Activated CD4-positive, alpha-beta T cell treated with anti-CD3 and anti-CD28 coated beads for 36 hours (primary cell): Measurements from ENCODE around the gene SETBP1. TPM values are rescaled to one million over a fixed set of nuclear protein-coding genes. Genes with fewer than 3 reads are reported as not detected.

Experiments used
- ATAC-seq: fragments of 200-7000 bp; cut with Tn5 transposase; one replicate; pipeline ENCODE4 v1.10.0; 2021; ENCODE audit warnings: mild to moderate bottlenecking, moderate library complexity
- CTCF ChIA-PET: fragments of 350-600 bp; sonication (Branson Sonifier 250); formaldehyde crosslinking; loops from one replicate; lab custom pipeline; 2021; ENCODE audit warnings: antibody characterized with exemption; lab: Charles Lee
- POLR2A ChIA-PET: fragments of 350-600 bp; sonication (Branson Sonifier 250); formaldehyde crosslinking; loops from one replicate; lab custom pipeline; 2021; ENCODE audit warnings: antibody characterized with exemption, inconsistent platforms; lab: Charles Lee
- DNase-seq: peaks from one replicate; pipeline ENCODE4 v3.0.0-alpha.2; 2020
- H3K27ac Mint-ChIP-seq: one replicate; pipeline ENCODE4 v1.8.0; 2021; ENCODE audit warnings: mixed read lengths
- H3K27me3 Mint-ChIP-seq: one replicate; pipeline ENCODE4 v1.8.0; 2021; ENCODE audit warnings: mixed read lengths
- H3K36me3 Mint-ChIP-seq: one replicate; pipeline ENCODE4 v1.8.0; 2021; ENCODE audit warnings: low read depth, mixed read lengths
- H3K4me1 Mint-ChIP-seq: one replicate; pipeline ENCODE4 v1.8.0; 2021; ENCODE audit warnings: mixed read lengths
- H3K4me3 Mint-ChIP-seq: one replicate; pipeline ENCODE4 v1.8.0; 2021; ENCODE audit warnings: mild to moderate bottlenecking, moderate library complexity, mixed read lengths
- H3K9me3 Mint-ChIP-seq: one replicate; pipeline ENCODE4 v1.8.0; 2021; ENCODE audit warnings: low read depth, mixed read lengths
- intact Hi-C, 2 experiments: fragments of 100-400 bp; cut with DNase I in 1 of 2; cut with micrococcal nuclease in 1 of 2; formaldehyde crosslinking; loops; one replicate each; pipeline versions ENCODE4 v1.14.2 to v1.15.1; 2022 to 2024; cut with DNase I, micrococcal nuclease
- total RNA-seq, 2 experiments: library from RNA; stranded (reverse); gene quantifications; one replicate each; pipeline ENCODE4 v1.2.3, GENCODE V29; 2021

Gene SETBP1
- total RNA-seq = 1 to 10 TPM; 6.3 to 6.6 TPM

DNA sequence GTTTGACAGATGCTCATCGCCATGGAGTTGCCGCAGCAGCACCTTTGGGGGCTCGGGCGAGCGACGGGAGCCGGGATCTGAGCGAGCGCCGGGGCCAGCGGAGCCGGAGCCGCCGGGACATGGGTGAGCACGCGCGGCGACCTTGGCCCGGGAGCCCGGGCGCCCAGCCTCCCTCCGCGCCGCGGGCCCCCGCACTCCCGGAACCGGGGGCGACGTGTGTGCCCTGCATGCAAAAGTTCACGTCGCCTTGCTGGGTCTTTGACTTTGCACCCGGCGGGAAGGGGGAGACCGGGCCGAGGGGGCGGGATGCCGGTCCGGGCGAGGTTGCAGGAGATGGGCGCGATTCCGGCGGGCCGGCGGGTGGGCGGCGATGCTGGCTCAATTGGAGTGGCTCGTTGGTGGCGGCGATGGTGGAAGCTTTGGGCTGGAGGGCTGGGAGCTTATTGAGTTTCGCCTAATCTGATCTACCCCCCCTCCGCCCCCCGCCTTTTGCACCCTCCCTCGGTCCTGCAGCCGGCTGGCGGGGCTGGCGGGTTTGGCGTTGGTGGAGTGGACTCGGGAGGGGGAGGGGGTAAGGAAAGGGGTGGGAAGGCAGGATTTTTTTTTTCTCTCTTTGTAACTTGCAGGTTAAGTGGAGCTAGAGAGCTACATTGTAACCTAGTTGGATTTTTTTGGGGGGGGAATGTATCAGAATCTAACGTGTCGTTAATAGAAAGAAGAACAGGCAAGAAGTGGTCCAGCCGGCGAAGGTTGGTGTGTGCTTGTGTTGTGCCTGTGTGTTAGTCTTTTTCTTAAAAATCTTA lies at the start of gene SETBP1:
Gene SETBP1, plus strand, starts transcription at position 616 of the 803 bp plus-strand sequence. CDS start 20,459 bp downstream, outside the sequence.
- Mint-ChIP-seq H3K27me3 (peaks cover 36% of the 10 kb centered on the region), H3K27ac (peak within 1 kb of the TSS; percentile 85), H3K36me3 (no peaks in the 10 kb centered on the region), H3K4me3 (no peak within 1 kb of the TSS), H3K4me1 (peaks cover 7% of the 10 kb centered on the region), H3K9me3 (no peaks in the 10 kb centered on the region)
- POLR2A ChIA-PET = interaction anchor here (0.7 to 1.1 kb wide), 4 partner anchors 17 to 79 kb away, joined by 3 to 4 read pairs (median 3); no protein-coding TSS in a partner anchor
- CTCF ChIA-PET = interaction anchor here (0.8 to 1.1 kb wide), 2 partner anchors 158 to 205 kb away, joined by 3 read pairs; no protein-coding TSS in a partner anchor
- intact Hi-C loops = loop anchor here (1.0 to 10.0 kb wide), 5 partner anchors 44 to 206 kb away; no protein-coding TSS in a partner anchor
- peak; percentile 69 for DNase-seq
- ATAC-seq = peak; percentile 14

DNA sequence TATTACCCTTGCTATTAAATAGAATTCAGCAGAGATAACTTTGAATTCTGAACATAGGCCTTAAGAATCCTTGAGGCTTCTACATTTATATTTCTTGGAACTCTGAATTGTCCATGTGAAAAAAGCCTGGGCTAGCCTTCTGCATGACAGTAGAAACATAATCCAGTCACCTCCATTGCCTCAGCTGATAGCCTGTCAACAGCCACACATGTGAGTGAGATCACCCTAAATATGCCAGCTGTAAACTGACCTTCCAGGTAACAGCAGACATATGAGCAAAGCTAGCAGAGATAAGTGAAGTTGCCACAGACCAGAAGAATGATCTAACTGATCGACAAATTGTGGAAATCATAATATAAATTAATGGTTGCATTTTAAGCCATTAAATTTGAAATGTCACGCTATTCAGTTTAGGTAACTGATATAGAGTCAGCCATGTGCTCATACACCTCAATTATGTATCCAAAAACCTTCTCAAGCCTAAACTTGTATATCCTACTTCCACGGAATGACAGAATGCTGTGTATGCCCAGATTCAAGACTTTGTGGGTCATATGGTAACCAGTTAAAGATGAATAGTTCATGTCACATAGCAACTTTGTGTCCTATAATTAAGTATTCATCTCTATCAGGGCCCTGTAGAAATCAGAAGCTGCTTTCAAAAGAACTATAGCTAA lies 48.1 kb upstream of the SETBP1 start:
- no peak for ATAC-seq
- CTCF ChIA-PET = no interaction called here
- no peaks in the 10 kb centered on the region for H3K9me3 Mint-ChIP-seq

DNA sequence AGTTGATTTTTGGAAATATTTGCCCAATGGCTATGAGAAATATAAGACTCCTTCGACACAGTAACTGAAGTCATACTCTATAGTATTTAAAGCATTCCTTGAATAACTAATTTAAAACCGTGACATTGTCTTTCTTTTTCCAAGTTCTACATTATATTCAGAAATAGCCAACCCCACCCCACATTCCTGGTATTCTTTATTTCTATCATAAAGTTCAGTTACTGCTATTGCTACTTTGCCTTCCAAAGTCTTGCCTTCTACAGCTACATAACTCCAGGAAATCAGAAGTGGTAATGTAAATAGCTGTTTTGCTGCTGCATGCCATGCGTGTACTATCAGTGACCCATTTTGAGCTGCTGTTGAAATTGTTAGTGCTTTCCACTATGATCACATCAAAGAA lies 45.1 kb upstream of the SETBP1 start:
- ATAC-seq (no peak), DNase-seq (no peak)
- H3K4me1 Mint-ChIP-seq = peaks cover 9% of the 10 kb centered on the region
- ChIA-PET CTCF (no interaction called here), POLR2A (no interaction called here)
- intact Hi-C loops = no loop called here
- no peaks in the 10 kb centered on the region for H3K36me3 Mint-ChIP-seq
- no peak overlapping the region for H3K27ac Mint-ChIP-seq
- H3K9me3 Mint-ChIP-seq = no peaks in the 10 kb centered on the region
- H3K4me3 Mint-ChIP-seq = no peak overlapping the region
- H3K27me3 Mint-ChIP-seq = peaks cover 2% of the 10 kb centered on the region

More for the DNA sequence above, 48.1 kb upstream of the SETBP1 start:
- DNase-seq = no peak
- intact Hi-C loops = no loop called here
- peaks cover 8% of the 10 kb centered on the region for H3K4me1 Mint-ChIP-seq
- peaks cover 2% of the 10 kb centered on the region for H3K27me3 Mint-ChIP-seq
- POLR2A ChIA-PET = no interaction called here
- H3K36me3 Mint-ChIP-seq = no peaks in the 10 kb centered on the region
- no peak overlapping the region for H3K27ac Mint-ChIP-seq
- H3K4me3 Mint-ChIP-seq = no peak overlapping the region

DNA sequence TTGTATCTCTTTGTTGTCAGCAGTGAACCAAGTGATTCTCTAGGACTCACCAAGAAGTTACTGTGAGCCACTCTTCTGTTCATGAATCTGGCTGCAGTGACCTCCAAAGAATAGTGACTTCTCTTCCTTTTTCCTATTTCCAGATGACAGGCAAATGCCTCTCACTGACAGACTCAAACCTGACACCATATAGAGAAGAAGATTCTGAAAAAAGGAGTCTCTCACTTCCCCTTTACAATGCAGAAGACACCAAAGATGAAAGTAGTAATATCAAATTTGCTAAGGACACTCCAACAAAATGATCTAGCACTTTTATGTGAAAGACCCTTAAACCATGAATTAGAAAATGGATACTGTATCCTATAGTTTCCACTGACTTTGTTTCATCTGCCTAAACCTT lies 44.4 kb upstream of the SETBP1 start:
- POLR2A ChIA-PET = interaction anchor here (0.7 kb wide), 1 partner anchor 259 kb away, joined by 3 read pairs; no protein-coding TSS in a partner anchor
- no peak overlapping the region for H3K27ac Mint-ChIP-seq
- CTCF ChIA-PET = interaction anchor here (0.8 kb wide), 1 partner anchor 9 kb away, joined by 3 read pairs; no protein-coding TSS in a partner anchor
- H3K27me3 Mint-ChIP-seq = peaks cover 6% of the 10 kb centered on the region
- intact Hi-C loops = no loop called here
- H3K36me3 Mint-ChIP-seq = no peaks in the 10 kb centered on the region
- DNase-seq (no peak), ATAC-seq (no peak)
- H3K4me3 Mint-ChIP-seq = no peak overlapping the region
- H3K4me1 Mint-ChIP-seq = peaks cover 9% of the 10 kb centered on the region
- no peaks in the 10 kb centered on the region for H3K9me3 Mint-ChIP-seq

DNA sequence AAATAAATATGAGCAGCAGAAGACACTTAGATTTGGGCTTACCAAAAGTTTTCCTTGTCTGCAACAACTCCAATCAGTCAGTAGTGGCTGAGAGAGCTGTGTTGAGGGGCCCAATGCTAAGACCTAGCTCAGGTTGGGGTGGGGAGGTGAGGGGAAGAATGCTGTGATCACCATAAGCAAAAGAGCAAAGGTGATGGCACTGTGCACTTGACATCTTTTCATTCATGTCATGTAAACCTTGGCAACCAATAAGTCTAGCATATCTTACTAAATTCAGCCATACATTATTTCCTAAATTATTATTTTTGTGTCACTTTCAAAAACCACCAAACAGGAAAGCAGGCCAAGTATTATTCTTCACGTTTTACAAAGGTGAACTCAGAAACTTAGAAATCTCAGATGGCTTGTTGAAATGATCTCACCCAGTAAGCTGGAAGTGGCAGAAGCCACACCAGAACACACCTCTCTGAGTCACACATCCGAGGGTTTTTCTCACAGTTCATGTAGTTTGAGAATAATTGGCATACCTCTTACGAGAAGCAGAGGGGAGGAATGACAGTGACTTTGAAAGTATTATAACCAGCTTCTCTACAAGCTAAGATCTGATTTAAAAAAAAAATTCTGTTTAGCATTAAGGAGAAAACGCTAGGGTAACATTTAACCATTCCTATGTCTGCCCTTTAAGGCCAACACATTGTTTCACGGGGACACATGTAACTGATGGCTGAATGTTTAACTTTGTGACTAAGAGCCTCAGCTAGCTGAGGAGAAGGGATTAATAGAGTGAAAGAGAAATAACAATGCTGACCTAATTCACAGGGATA lies 43.3 kb upstream of the SETBP1 start:
- CTCF ChIA-PET = interaction anchor here (0.6 to 0.8 kb wide), 2 partner anchors 8 to 122 kb away, joined by 3 read pairs; no protein-coding TSS in a partner anchor
- ATAC-seq = peak; percentile 93
- intact Hi-C loops = no loop called here

DNA sequence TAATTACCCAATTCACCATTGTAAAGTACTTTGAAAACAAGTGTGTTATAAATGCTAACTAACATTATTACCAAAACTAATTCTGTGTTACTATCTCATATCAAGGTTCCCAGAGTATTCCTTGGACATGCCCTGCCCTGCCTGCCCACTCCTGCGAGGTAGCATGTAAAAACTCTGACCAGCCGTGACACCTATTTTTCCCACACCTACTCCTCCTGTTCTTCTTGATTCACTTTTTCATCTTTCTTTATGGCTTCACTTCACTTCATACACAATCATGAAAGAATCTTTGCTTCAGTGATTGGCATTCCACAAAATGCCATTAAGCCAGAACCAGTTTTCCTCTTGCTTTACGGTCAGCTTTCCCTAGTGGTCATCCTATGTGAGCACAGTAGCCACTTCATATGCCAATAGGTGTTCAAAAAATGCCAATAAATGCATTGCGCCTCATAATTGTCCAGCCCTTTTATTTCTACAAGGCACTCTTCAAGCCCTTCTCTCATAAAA lies 42.6 kb upstream of the SETBP1 start:
- Mint-ChIP-seq H3K4me3 (no peak overlapping the region), H3K4me1 (peaks cover 9% of the 10 kb centered on the region), H3K36me3 (no peaks in the 10 kb centered on the region), H3K27ac (no peak overlapping the region), H3K27me3 (peaks cover 9% of the 10 kb centered on the region), H3K9me3 (no peaks in the 10 kb centered on the region)
- POLR2A ChIA-PET = no interaction called here
- DNase-seq (no peak), ATAC-seq (no peak)
- intact Hi-C loops = no loop called here
- CTCF ChIA-PET = no interaction called here

More for the DNA sequence above, 43.3 kb upstream of the SETBP1 start:
- peaks cover 9% of the 10 kb centered on the region for H3K4me1 Mint-ChIP-seq
- H3K27ac Mint-ChIP-seq = no peak overlapping the region
- DNase-seq = peak; percentile 23
- POLR2A ChIA-PET = interaction anchor here (0.7 kb wide), 1 partner anchor 258 kb away, joined by 3 read pairs; no protein-coding TSS in a partner anchor
- H3K4me3 Mint-ChIP-seq = no peak overlapping the region
- peaks cover 9% of the 10 kb centered on the region for H3K27me3 Mint-ChIP-seq
- H3K36me3 Mint-ChIP-seq = no peaks in the 10 kb centered on the region
- H3K9me3 Mint-ChIP-seq = no peaks in the 10 kb centered on the region

DNA sequence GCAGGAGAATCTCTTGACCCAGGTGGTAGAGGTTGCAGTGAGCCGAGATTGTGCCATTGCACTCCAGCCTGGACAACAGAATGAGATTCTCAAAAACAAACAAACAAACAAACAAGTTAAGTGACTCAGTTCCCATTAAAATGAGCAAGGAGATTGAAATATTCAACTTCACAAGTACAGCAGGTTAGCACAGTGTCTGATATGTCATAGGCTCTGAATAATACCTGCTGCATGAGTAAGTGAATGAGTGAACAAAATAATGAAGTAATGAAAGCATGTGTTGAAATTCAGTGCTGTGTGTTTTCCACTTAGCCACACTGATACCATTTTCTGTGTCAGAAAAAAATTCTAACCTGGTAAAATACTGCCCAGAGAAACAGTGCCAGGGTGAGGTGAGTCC lies 41.9 kb upstream of the SETBP1 start:
- H3K9me3 Mint-ChIP-seq = no peaks in the 10 kb centered on the region
- POLR2A ChIA-PET = no interaction called here
- peaks cover 9% of the 10 kb centered on the region for H3K4me1 Mint-ChIP-seq

DNA sequence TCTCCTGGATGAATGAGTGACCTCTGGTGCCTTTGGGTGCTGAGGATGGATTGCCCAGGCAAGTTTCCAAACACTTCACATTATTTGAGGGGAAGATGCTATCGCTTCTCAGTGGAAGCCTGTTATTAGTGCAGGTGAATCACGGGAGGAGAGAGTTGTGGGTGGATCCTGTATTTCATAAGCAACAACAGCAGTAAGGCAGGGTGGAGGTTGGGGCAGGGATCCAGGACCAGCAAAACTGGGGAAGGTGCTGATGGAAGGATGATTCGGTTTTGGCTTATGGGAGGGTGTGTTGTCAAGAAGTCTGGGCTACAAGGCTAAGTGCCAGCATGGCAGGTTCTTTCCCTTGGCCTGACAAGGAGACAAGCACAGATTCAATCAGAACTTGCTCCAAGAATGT lies 37.7 kb upstream of the SETBP1 start:
- H3K36me3 Mint-ChIP-seq = no peaks in the 10 kb centered on the region
- CTCF ChIA-PET = interaction anchor here (0.5 to 1.0 kb wide), 2 partner anchors 8 to 65 kb away, joined by 3 read pairs; no protein-coding TSS in a partner anchor
- H3K4me1 Mint-ChIP-seq = peaks cover 3% of the 10 kb centered on the region
- H3K9me3 Mint-ChIP-seq = no peaks in the 10 kb centered on the region
- H3K4me3 Mint-ChIP-seq = no peak overlapping the region
- H3K27me3 Mint-ChIP-seq = peaks cover 15% of the 10 kb centered on the region
- ATAC-seq (no peak), DNase-seq (no peak)
- H3K27ac Mint-ChIP-seq = no peak overlapping the region
- intact Hi-C loops = no loop called here
- POLR2A ChIA-PET = no interaction called here

More for the DNA sequence above, 41.9 kb upstream of the SETBP1 start:
- Mint-ChIP-seq H3K4me3 (no peak overlapping the region), H3K27ac (no peak overlapping the region), H3K36me3 (no peaks in the 10 kb centered on the region), H3K27me3 (peaks cover 9% of the 10 kb centered on the region)
- intact Hi-C loops = no loop called here
- ATAC-seq = no peak
- DNase-seq = no peak
- CTCF ChIA-PET = interaction anchor here (1.2 kb wide), 1 partner anchor 9 kb away, joined by 3 read pairs; no protein-coding TSS in a partner anchor

DNA sequence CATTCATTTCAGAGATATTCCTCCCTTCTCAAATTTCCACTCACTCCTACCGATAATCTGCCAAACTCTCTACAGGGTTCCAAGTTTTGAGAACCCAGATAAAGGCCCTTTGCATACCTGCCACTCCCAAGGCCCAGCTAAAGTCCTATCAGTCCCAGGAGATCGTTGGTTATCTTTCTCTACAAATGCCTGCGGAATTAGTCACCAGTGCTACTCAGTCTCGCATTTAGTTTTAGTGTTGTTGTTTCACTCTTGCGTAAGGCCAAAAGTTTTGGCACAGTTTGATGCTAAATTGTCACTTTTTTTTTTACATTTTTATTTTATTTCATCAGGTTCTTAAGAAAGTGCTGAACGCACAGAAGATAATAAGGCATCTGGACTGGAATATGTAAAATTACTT lies 29.2 kb upstream of the SETBP1 start:
- Mint-ChIP-seq H3K36me3 (no peaks in the 10 kb centered on the region), H3K4me1 (no peaks in the 10 kb centered on the region), H3K27ac (no peak overlapping the region), H3K4me3 (no peak overlapping the region), H3K9me3 (no peaks in the 10 kb centered on the region), H3K27me3 (peaks cover 9% of the 10 kb centered on the region)
- DNase-seq (no peak), ATAC-seq (no peak)
- POLR2A ChIA-PET = no interaction called here
- CTCF ChIA-PET = interaction anchor here (0.7 kb wide), 1 partner anchor 8 kb away, joined by 3 read pairs; no protein-coding TSS in a partner anchor
- intact Hi-C loops = no loop called here

DNA sequence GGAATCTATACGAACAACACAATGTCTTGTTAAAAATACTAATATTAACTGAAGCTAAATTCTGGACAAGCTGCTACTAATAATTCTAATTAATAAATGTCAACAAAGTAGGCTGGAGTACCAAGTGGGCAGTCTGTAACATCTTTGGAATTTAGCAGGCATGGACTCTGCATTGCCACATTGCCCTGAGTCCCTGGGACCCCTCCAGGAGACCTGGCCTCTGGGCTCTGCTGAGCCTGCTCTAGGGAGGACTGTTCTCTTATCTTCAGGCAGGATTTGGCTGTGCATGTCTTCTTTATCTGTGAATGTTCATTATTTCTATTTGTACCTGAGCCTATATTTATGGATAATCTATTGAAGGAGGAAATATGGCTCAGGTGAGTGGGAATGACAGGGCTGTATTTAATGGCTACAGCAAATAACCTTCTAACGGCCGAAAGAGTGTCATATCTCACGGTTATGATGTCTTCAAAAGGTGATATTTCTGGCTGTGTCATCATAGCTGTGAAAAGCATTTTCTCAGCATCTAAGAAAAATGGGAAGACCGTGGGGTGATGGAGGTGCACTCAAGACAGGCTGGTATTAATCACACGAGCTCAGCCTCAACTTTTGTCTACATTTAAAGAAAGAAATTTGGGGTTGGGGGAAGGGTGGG lies 28.6 kb upstream of the SETBP1 start:
- Mint-ChIP-seq H3K4me3 (no peak overlapping the region), H3K27ac (no peak overlapping the region), H3K36me3 (no peaks in the 10 kb centered on the region), H3K27me3 (peaks cover 9% of the 10 kb centered on the region), H3K9me3 (no peaks in the 10 kb centered on the region), H3K4me1 (no peaks in the 10 kb centered on the region)
- no peak for DNase-seq
- intact Hi-C loops = no loop called here
- ChIA-PET CTCF (no interaction called here), POLR2A (no interaction called here)
- no peak for ATAC-seq
